Caco-2 (cell line): Measurements from ENCODE around the gene EIF3K. TPM values are rescaled to one million over a fixed set of nuclear protein-coding genes. Genes with fewer than 3 reads are reported as not detected.

Experiments used
- BruUV-seq: library from RNA; stranded (reverse); fragments of 400-500 nt; replicated peaks from 2 replicates; lab custom pipeline; 2021; lab: Mats Ljungman, UMichigan
- CTCF ChIA-PET: fragments of 300-600 bp; sonication (Branson Sonifier 250); formaldehyde crosslinking; loops from one replicate; lab custom pipeline; 2022; ENCODE audit warnings: antibody characterized with exemption; lab: Charles Lee
- POLR2A ChIA-PET: fragments of 300-600 bp; sonication (Branson Sonifier 250); formaldehyde crosslinking; loops from one replicate; lab custom pipeline; 2022; ENCODE audit warnings: antibody characterized with exemption; lab: Charles Lee
- DNase-seq, 2 experiments: peaks; one replicate each; pipeline versions ENCODE4 v3.0.0 to v3.0.0-alpha.2; 2020 to 2022
- H3K27me3 ChIP-seq: replicated peaks from 2 replicates; pipeline ENCODE4 v1.6.0; 2011; ENCODE audit warnings: low read length; ENCODE audit not compliant: control insufficient read depth, insufficient read depth
- H3K36me3 ChIP-seq: 2 replicates; pipeline ENCODE4 v1.5.1; 2011; ENCODE audit warnings: low read length; ENCODE audit not compliant: control insufficient read depth, insufficient read depth
- H3K4me1 ChIP-seq: fragments of 250-450 bp; sonication (Bioruptor Pico); 2 replicates; pipeline ENCODE4 v1.5.1; 2020; ENCODE audit warnings: mild to moderate bottlenecking
- H3K4me3 ChIP-seq: 2 replicates; pipeline ENCODE4 v1.5.1; 2011; ENCODE audit warnings: low read depth, mild to moderate bottlenecking, control low read depth, low read length
- H3K9me3 ChIP-seq: fragments of 250-450 bp; sonication (Bioruptor Pico); 2 replicates; pipeline ENCODE4 v1.5.1; 2020; ENCODE audit warnings: mild to moderate bottlenecking, moderate library complexity
- H3K27ac Mint-ChIP-seq: one replicate; pipeline ENCODE4 v1.8.0; 2022; ENCODE audit warnings: mixed read lengths; ENCODE audit not compliant: unreplicated experiment
- H3K27me3 Mint-ChIP-seq: one replicate; pipeline ENCODE4 v1.8.0; 2022; ENCODE audit warnings: mixed read lengths; ENCODE audit not compliant: insufficient read depth, unreplicated experiment
- H3K36me3 Mint-ChIP-seq: one replicate; pipeline ENCODE4 v1.8.0; 2022; ENCODE audit warnings: mild to moderate bottlenecking, mixed read lengths; ENCODE audit not compliant: insufficient read depth, unreplicated experiment
- H3K4me1 Mint-ChIP-seq: one replicate; pipeline ENCODE4 v1.8.0; 2022; ENCODE audit warnings: low read depth, mixed read lengths; ENCODE audit not compliant: unreplicated experiment
- H3K4me3 Mint-ChIP-seq: one replicate; pipeline ENCODE4 v1.8.0; 2022; ENCODE audit warnings: mild to moderate bottlenecking, moderate library complexity, mixed read lengths; ENCODE audit not compliant: unreplicated experiment
- H3K9me3 Mint-ChIP-seq: one replicate; pipeline ENCODE4 v1.8.0; 2022; ENCODE audit warnings: mixed read lengths; ENCODE audit not compliant: unreplicated experiment
- intact Hi-C: fragments of 100-400 bp; cut with micrococcal nuclease; formaldehyde crosslinking; loops from one replicate; pipeline ENCODE4 v1.10.0; 2022; ENCODE audit not compliant: unreplicated experiment
- total RNA-seq: library from RNA; stranded (reverse); gene quantifications from 2 replicates; pipeline ENCODE4 v1.2.3, GENCODE V29; 2022
- TF ChIP-seq, protein P1 (sequence below), 2 experiments: fragments of 200-600 bp in 1 of 2; IDR thresholded peaks; 1 replicate in 1 of 2; 2 replicates in 1 of 2; pipeline versions ENCODE4 v1.5.1 to v1.8.0; 2011 to 2022; ENCODE audit warnings: antibody characterized with exemption in 1 of 2, control low read depth in 1 of 2, inconsistent platforms in 1 of 2, low read depth in 1 of 2, low read length in 1 of 2, mild to moderate bottlenecking in 1 of 2, moderate library complexity in 1 of 2; ENCODE audit not compliant: insufficient read depth in 1 of 2, severe bottlenecking in 1 of 2, unreplicated experiment in 1 of 2

Gene EIF3K
- total RNA-seq, 1 experiment from 2014 or later, result 354 TPM

DNA sequence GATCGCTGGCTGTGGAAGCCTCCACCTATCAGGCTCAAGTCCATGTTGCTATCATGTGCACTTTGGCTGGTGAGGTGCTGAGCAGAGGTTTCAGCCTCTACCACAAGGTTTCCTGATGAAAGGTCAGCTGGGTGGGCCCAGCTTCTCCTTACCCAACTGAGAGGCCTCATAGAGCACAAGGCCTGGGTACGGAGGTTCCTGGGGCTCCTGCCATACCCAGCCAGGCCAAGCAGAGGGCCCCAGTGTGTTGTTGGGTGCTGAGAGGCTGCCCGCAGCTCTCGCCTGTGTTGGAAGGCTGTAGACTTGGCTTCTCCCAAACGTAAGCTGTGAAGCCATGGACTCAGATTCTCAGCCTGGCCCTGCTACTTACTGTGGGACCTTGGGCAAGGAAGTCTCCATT, 56.6 kb downstream of the EIF3K start:
- CTCF ChIA-PET, result interaction anchor here (0.7 kb wide), 2 partner anchors 8 to 11 kb away, joined by 3 to 6 read pairs; no protein-coding TSS in a partner anchor
- TF ChIP-seq, protein P1, sequence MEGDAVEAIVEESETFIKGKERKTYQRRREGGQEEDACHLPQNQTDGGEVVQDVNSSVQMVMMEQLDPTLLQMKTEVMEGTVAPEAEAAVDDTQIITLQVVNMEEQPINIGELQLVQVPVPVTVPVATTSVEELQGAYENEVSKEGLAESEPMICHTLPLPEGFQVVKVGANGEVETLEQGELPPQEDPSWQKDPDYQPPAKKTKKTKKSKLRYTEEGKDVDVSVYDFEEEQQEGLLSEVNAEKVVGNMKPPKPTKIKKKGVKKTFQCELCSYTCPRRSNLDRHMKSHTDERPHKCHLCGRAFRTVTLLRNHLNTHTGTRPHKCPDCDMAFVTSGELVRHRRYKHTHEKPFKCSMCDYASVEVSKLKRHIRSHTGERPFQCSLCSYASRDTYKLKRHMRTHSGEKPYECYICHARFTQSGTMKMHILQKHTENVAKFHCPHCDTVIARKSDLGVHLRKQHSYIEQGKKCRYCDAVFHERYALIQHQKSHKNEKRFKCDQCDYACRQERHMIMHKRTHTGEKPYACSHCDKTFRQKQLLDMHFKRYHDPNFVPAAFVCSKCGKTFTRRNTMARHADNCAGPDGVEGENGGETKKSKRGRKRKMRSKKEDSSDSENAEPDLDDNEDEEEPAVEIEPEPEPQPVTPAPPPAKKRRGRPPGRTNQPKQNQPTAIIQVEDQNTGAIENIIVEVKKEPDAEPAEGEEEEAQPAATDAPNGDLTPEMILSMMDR (IDR thresholded peaks at IDR 0.05; ENCODE audit: insufficient read depth in 1 of 2, low read depth in 1 of 2, low read length in 1 of 2, severe bottlenecking in 1 of 2, unreplicated experiment in 1 of 2), result no peak
- Mint-ChIP-seq H3K4me3 (no peak overlapping the region), H3K27ac (peak overlapping the region; percentile 61), H3K9me3 (no peaks in the 10 kb centered on the region), H3K4me1 (peaks cover 63% of the 10 kb centered on the region), H3K27me3 (no peaks in the 10 kb centered on the region), H3K36me3 (peaks cover 87% of the 10 kb centered on the region)
- no peaks in the 10 kb centered on the region for H3K27me3 ChIP-seq
- H3K4me1 ChIP-seq, result peaks cover 45% of the 10 kb centered on the region
- intact Hi-C loops, result no loop called here
- H3K36me3 ChIP-seq, result peaks cover 9% of the 10 kb centered on the region
- no TSS peak for BruUV-seq
- H3K4me3 ChIP-seq, result no peak overlapping the region
- no peak for DNase-seq
- H3K9me3 ChIP-seq, result no peaks in the 10 kb centered on the region
- POLR2A ChIA-PET, result no interaction called here

DNA sequence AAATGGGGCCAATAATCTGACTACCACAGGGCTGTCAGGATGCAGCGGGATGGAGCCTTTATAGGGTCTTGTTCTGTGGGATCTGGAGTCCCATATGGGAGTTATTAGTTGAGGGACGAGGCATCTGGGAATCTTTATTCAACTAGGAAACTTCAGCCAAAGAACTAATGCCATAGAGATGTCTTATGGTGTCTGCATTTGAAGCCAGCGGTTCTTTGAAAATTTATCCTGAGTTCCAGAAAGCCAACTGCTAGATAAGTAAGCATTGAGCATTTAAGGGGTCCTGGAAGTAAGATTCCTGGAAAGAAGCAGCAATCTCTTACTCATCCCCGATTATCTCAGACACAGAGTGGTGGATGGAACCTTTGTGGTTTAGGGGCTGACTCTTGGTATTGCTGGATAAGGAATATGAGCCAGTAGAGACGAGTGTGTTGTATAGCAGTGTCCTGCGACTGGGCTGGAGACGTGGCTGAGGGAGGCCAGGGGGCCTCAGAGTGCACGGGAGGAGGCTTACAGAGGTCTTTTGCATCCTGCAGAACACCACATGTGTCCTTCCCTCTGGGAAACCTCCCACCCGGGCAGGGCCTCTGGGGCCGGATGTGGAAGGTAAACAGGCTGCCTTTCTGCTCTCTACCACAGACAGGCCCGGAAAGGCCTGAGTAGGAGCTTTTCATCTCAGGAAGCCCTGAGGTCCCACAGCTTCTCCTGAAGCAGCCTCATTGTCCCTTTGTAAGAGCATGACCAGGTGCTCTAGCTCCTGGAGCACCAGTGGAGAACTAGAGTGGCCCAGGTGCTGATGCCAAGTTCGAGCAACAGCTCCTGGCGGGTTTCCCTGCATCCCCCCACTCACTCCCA, 57.3 kb downstream of the EIF3K start:
- peaks cover 63% of the 10 kb centered on the region for H3K4me1 Mint-ChIP-seq
- H3K4me1 ChIP-seq, result peaks cover 43% of the 10 kb centered on the region
- no peak for DNase-seq
- intact Hi-C loops, result no loop called here
- H3K27ac Mint-ChIP-seq, result peak overlapping the region; percentile 27
- no peaks in the 10 kb centered on the region for H3K27me3 ChIP-seq
- H3K9me3 Mint-ChIP-seq, result no peaks in the 10 kb centered on the region
- H3K27me3 Mint-ChIP-seq, result no peaks in the 10 kb centered on the region
- no TSS peak for BruUV-seq
- H3K9me3 ChIP-seq, result no peaks in the 10 kb centered on the region
- POLR2A ChIA-PET, result no interaction called here
- no peak overlapping the region for H3K4me3 Mint-ChIP-seq
- H3K4me3 ChIP-seq, result no peak overlapping the region
- CTCF ChIA-PET, result interaction anchor here (0.8 kb wide), 1 partner anchor 24 kb away, joined by 3 read pairs; no protein-coding TSS in a partner anchor
- H3K36me3 ChIP-seq, result peaks cover 9% of the 10 kb centered on the region
- TF ChIP-seq, protein P1 (IDR thresholded peaks at IDR 0.05; ENCODE audit: insufficient read depth in 1 of 2, low read depth in 1 of 2, low read length in 1 of 2, severe bottlenecking in 1 of 2, unreplicated experiment in 1 of 2), result no peak
- peaks cover 87% of the 10 kb centered on the region for H3K36me3 Mint-ChIP-seq

DNA sequence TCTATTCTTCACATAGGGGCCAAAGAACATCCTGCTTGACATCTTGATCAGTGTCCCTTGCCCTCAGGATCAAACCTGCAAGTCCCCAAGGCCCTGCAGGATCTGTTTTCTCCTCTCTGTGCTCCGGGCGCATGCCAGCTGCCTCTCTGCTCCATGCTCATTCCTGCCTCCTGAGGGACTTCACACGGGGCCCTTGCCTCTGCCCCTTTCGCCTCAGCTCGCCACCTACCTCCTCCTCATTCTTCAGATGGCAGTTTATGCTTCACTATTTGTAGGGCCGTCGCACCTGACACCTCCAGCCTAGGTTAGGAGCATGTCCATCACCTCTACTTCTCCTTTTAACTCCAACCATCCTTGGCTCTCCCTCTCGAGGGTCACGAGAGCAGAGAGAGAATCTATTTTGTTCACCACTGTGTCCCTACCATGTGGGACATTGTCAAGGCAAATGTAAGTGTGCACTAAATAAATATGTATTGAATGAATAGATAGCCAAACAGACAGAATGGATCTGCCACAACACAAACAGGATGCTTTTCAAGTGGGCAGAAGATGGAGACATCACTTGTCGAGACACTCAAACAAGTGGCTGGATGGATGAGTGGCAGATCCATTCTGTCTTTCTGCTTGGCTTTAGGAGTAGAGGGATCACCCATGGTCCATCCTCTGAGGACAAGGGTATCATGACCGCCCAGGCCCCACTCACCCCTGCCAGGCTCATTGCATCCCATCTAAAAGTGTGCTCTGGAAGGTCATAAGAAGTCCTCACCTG, 58.1 kb downstream of the EIF3K start:
- TF ChIP-seq, protein P1 (IDR thresholded peaks at IDR 0.05; ENCODE audit: insufficient read depth in 1 of 2, low read depth in 1 of 2, low read length in 1 of 2, severe bottlenecking in 1 of 2, unreplicated experiment in 1 of 2), result no peak
- peak overlapping the region; percentile 27 for H3K27ac Mint-ChIP-seq
- POLR2A ChIA-PET, result no interaction called here
- H3K36me3 Mint-ChIP-seq, result peaks cover 87% of the 10 kb centered on the region
- H3K4me3 ChIP-seq, result no peak overlapping the region
- BruUV-seq, result no TSS peak
- no peaks in the 10 kb centered on the region for H3K9me3 ChIP-seq
- CTCF ChIA-PET, result interaction anchor here (0.8 kb wide), 1 partner anchor 23 kb away, joined by 3 read pairs; no protein-coding TSS in a partner anchor
- H3K9me3 Mint-ChIP-seq, result no peaks in the 10 kb centered on the region
- no peaks in the 10 kb centered on the region for H3K27me3 ChIP-seq
- no peaks in the 10 kb centered on the region for H3K27me3 Mint-ChIP-seq
- intact Hi-C loops, result no loop called here
- peaks cover 60% of the 10 kb centered on the region for H3K4me1 Mint-ChIP-seq
- peaks cover 38% of the 10 kb centered on the region for H3K4me1 ChIP-seq
- peaks cover 11% of the 10 kb centered on the region for H3K36me3 ChIP-seq
- H3K4me3 Mint-ChIP-seq, result peak overlapping the region; percentile 4
- DNase-seq, result no peak
